SU-DHL-6 (cell line): ENCODE data around the gene CDK18.
A peak's percentile ranks its signal among the peaks of the same experiment; 100 is the strongest.

Source experiments
- CTCF ChIP-seq: fragments of 200-600 bp; sonication (generic); IDR thresholded peaks from one replicate; pipeline ENCODE4 v1.5.1; 2017; ENCODE audit warnings: antibody characterized with exemption, mild to moderate bottlenecking, low read length, moderate library complexity; ENCODE audit not compliant: insufficient read depth, poor library complexity, severe bottlenecking
- EZH2phosphoT487 ChIP-seq: fragments of 200-600 bp; sonication (generic), shearing (Covaris generic); conservative IDR thresholded peaks from 2 replicates; pipeline ENCODE4 v1.6.1; 2018; ENCODE audit warnings: mild to moderate bottlenecking, antibody characterized with exemption, low read length, moderate library complexity, mixed read lengths

DNA sequence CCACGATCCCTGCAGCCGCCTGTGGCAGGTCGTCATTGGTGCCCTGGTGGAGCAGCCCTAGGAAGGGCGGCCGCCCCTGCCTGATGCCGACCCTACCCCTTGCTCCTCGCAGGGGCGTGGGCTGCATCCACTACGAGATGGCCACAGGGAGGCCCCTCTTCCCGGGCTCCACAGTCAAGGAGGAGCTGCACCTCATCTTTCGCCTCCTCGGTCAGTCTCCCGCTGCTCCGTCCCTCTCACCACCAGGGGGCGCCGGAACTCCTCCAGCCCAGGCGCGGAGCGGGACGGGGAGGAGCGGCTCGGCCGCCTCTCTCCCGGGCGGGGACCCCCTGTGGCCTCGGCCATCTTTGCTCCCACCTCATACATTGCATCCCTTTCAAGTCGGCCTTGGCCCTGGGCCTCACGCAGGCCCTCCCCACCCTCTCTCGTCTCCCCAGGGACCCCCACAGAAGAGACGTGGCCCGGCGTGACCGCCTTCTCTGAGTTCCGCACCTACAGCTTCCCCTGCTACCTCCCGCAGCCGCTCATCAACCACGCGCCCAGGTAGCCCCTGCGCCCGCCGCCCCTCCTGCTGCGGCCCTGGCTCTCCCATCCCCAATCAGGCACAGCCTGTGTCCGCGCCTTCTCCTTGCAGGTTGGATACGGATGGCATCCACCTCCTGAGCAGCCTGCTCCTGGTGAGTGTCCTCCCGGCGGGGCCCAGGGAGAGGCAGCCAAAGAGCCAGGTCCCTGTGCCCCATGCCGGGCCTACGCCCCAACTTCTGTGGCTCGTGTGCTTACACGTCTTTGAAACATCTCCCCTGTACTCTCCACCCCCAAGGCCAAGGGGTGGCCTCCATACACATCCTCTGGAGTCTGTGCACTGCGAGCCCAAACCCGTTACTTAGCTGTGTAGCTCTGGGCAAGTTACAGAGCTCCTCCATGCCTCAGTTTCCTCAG lies 24.7 kb downstream of the CDK18 start:
- TF ChIP-seq CTCF (peak; percentile 94), EZH2phosphoT487 (no peak)
